Fibroblast of skin of abdomen (primary cell): ENCODE results near the gene GALNTL6.
"Not testable (repeated sequence)": the region's sequence is repeated elsewhere in the genome, so short reads cannot be mapped to it uniquely, and the experiment has no call there.

Experiments
- DNase-seq: peaks from one replicate; pipeline ENCODE4 v3.0.0-alpha.2; 2013

Gene GALNTL6

GRCh38 chr4:172762895-172763294 is 949.7 kb downstream of the GALNTL6 start:
- no peak for DNase-seq

- no peak for DNase-seq
Observed at GRCh38 chr4:172770787-172771186, 957.6 kb downstream of the GALNTL6 start.

GRCh38 chr4:172772781-172773180 is 959.6 kb downstream of the GALNTL6 start:
- DNase-seq: no peak

GRCh38 chr4:172776203-172776861 is 963.1 kb downstream of the GALNTL6 start:
- no peak for DNase-seq

- DNase-seq: no peak
Observed at GRCh38 chr4:172777729-172778431, 964.7 kb downstream of the GALNTL6 start.

GRCh38 chr4:172778583-172778982 is 965.4 kb downstream of the GALNTL6 start:
- DNase-seq: no peak

- no peak for DNase-seq
Observed at GRCh38 chr4:172780566-172781081, 967.4 kb downstream of the GALNTL6 start.

- peak; percentile 1 for DNase-seq
Observed at GRCh38 chr4:172785613-172786012, 972.4 kb downstream of the GALNTL6 start.

- peak; percentile 50 for DNase-seq
Observed at GRCh38 chr4:172786039-172786792, 973.0 kb downstream of the GALNTL6 start.

- no peak for DNase-seq
Observed at GRCh38 chr4:172787111-172787510, 973.9 kb downstream of the GALNTL6 start.

GRCh38 chr4:172791841-172792240 is 978.6 kb downstream of the GALNTL6 start:
- DNase-seq: no peak

- DNase-seq: no peak
Observed at GRCh38 chr4:172793565-172794306, 980.5 kb downstream of the GALNTL6 start.

GRCh38 chr4:172794307-172794703 is 981.1 kb downstream of the GALNTL6 start:
- DNase-seq: no peak

- not testable (repeated sequence) for DNase-seq
Observed at GRCh38 chr4:172797281-172797680, 984.1 kb downstream of the GALNTL6 start.

- DNase-seq: no peak
Observed at GRCh38 chr4:172802032-172802431, 988.8 kb downstream of the GALNTL6 start.

GRCh38 chr4:172806841-172807240 is 993.6 kb downstream of the GALNTL6 start:
- DNase-seq: no peak

- DNase-seq: no peak
Observed at GRCh38 chr4:172808196-172808595, 995.0 kb downstream of the GALNTL6 start.

- no peak for DNase-seq
Observed at GRCh38 chr4:172809319-172809718, 996.1 kb downstream of the GALNTL6 start.

GRCh38 chr4:172813359-172813923 is 1000.2 kb downstream of the GALNTL6 start:
- peak; percentile 10 for DNase-seq

GRCh38 chr4:172815499-172816164 is 1002.4 kb downstream of the GALNTL6 start:
- no peak for DNase-seq

- no peak for DNase-seq
Observed at GRCh38 chr4:172818901-172819300, 1005.7 kb downstream of the GALNTL6 start.

- DNase-seq: no peak
Observed at GRCh38 chr4:172819353-172819752, 1006.1 kb downstream of the GALNTL6 start.
